ENCODE measurements around the gene DENND5B. TPM values are rescaled to one million over a fixed set of nuclear protein-coding genes. Genes with fewer than 3 reads are reported as not detected.

DENND5B gene
- total and polyA plus RNA-seq, 10 of the 15 experiments (the other 5 are each of a cell fraction or from before 2014, with no cell fraction given): 0.39 to 32.5 (median 20.6) TPM

GRCh38 chr12:31499567-31499966 lies 91.4 kb downstream of the DENND5B start:
- Histone ChIP-seq H4K20me1 (ENCODE audit: control insufficient read depth, insufficient read depth) (no peaks in the 10 kb centered on the region), H3K4me2 (ENCODE audit: control insufficient read depth, insufficient read depth) (no peak overlapping the region), H3K4me1 (ENCODE audit: control insufficient read depth, insufficient read depth, low read length) (peaks cover 14% of the 10 kb centered on the region), H3K27me3 (replicated peaks in 1 of 2; ENCODE audit: control insufficient read depth in 2 of 2, insufficient read depth in 2 of 2, low read length in 1 of 2) (no peaks in the 10 kb centered on the region), H3K79me2 (ENCODE audit: control insufficient read depth, insufficient read depth, low read length) (peaks cover 22% of the 10 kb centered on the region), H3K9me3 (replicated peaks; ENCODE audit: control insufficient read depth, insufficient read depth, low read length) (peaks cover 2% of the 10 kb centered on the region; the same call in 2 of the 3 replicates), H2AFZ (ENCODE audit: control insufficient read depth, low read depth, low read length) (no peak overlapping the region), H3K4me3 (no peak overlapping the region), H3K36me3 (ENCODE audit: control insufficient read depth in 2 of 2, insufficient read depth in 2 of 2, low read length in 1 of 2) (no peaks in the 10 kb centered on the region), H3K9ac (ENCODE audit: control insufficient read depth, insufficient read depth, low read length) (no peak overlapping the region), H3K27ac (ENCODE audit: control insufficient read depth, insufficient read depth) (no peak overlapping the region)
- intact Hi-C loops (cut with micrococcal nuclease; ENCODE audit: unreplicated experiment): no loop called here
- BruUV-seq (replicated peaks): no TSS peak
- ChIA-PET RAD21 (ENCODE audit: unreplicated experiment) (no interaction called here), POLR2A (no interaction called here), CTCF (no interaction called here), SMC1A (ENCODE audit: uncharacterized antibody, unreplicated experiment) (interaction anchor here (0.9 kb wide), 1 partner anchor 96 kb away, joined by 3 read pairs; no protein-coding TSS in a partner anchor)
- ATAC-seq (no peak), DNase-seq (ENCODE audit: low read depth, low spot score) (no peak), FAIRE-seq (no peak)
- TF ChIP-seq, protein P1, sequence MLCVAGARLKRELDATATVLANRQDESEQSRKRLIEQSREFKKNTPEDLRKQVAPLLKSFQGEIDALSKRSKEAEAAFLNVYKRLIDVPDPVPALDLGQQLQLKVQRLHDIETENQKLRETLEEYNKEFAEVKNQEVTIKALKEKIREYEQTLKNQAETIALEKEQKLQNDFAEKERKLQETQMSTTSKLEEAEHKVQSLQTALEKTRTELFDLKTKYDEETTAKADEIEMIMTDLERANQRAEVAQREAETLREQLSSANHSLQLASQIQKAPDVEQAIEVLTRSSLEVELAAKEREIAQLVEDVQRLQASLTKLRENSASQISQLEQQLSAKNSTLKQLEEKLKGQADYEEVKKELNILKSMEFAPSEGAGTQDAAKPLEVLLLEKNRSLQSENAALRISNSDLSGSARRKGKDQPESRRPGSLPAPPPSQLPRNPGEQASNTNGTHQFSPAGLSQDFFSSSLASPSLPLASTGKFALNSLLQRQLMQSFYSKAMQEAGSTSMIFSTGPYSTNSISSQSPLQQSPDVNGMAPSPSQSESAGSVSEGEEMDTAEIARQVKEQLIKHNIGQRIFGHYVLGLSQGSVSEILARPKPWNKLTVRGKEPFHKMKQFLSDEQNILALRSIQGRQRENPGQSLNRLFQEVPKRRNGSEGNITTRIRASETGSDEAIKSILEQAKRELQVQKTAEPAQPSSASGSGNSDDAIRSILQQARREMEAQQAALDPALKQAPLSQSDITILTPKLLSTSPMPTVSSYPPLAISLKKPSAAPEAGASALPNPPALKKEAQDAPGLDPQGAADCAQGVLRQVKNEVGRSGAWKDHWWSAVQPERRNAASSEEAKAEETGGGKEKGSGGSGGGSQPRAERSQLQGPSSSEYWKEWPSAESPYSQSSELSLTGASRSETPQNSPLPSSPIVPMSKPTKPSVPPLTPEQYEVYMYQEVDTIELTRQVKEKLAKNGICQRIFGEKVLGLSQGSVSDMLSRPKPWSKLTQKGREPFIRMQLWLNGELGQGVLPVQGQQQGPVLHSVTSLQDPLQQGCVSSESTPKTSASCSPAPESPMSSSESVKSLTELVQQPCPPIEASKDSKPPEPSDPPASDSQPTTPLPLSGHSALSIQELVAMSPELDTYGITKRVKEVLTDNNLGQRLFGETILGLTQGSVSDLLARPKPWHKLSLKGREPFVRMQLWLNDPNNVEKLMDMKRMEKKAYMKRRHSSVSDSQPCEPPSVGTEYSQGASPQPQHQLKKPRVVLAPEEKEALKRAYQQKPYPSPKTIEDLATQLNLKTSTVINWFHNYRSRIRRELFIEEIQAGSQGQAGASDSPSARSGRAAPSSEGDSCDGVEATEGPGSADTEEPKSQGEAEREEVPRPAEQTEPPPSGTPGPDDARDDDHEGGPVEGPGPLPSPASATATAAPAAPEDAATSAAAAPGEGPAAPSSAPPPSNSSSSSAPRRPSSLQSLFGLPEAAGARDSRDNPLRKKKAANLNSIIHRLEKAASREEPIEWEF (IDR thresholded peaks at IDR 0.05; ENCODE audit: insufficient replicate concordance, low read depth, low read length): no peak
- TF ChIP-seq, protein P2, sequence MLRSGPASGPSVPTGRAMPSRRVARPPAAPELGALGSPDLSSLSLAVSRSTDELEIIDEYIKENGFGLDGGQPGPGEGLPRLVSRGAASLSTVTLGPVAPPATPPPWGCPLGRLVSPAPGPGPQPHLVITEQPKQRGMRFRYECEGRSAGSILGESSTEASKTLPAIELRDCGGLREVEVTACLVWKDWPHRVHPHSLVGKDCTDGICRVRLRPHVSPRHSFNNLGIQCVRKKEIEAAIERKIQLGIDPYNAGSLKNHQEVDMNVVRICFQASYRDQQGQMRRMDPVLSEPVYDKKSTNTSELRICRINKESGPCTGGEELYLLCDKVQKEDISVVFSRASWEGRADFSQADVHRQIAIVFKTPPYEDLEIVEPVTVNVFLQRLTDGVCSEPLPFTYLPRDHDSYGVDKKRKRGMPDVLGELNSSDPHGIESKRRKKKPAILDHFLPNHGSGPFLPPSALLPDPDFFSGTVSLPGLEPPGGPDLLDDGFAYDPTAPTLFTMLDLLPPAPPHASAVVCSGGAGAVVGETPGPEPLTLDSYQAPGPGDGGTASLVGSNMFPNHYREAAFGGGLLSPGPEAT (IDR thresholded peaks at IDR 0.05; ENCODE audit: low read depth): no peak
- TF ChIP-seq TCF3 (IDR thresholded peaks at IDR 0.05; ENCODE audit: borderline replicate concordance, insufficient read depth, low read depth, low read length): no peak
- TF ChIP-seq KDM1A (IDR thresholded peaks at IDR 0.05; ENCODE audit: borderline replicate concordance): no peak
- TF ChIP-seq CBX3 (IDR thresholded peaks at IDR 0.05; ENCODE audit: borderline replicate concordance, low read depth): no peak
- TF ChIP-seq NFIC (IDR thresholded peaks at IDR 0.05; ENCODE audit: low read depth, low read length): no peak
- TF ChIP-seq ELK1 (IDR thresholded peaks at IDR 0.05; ENCODE audit: low read depth, low read length): no peak
- 100% methylated on average over 2 of the region's 2 CpGs for WGBS (ENCODE audit: insufficient coverage, insufficient replicate concordance, low lambda C conversion rate, missing lambda C conversion rate)
- in situ Hi-C loops (cut with MboI): no loop called here

All from GM12878 (cell line).